Measurements from ENCODE around the gene LGALS7. TPM values are rescaled to one million over a fixed set of nuclear protein-coding genes. Genes with fewer than 3 reads are reported as not detected.
"Not testable (repeated sequence)": the region's sequence is repeated elsewhere in the genome, so short reads cannot be mapped to it uniquely, and the experiment has no call there.

Gene LGALS7
- total RNA-seq, 2 experiments from 2014 or later, result not detected

- H3K27ac Mint-ChIP-seq, result no peak overlapping the region
- H3K4me3 Mint-ChIP-seq, result no peak overlapping the region
- no peaks in the 10 kb centered on the region for H3K27me3 ChIP-seq (ENCODE audit: control insufficient read depth in 1 of 2, insufficient read depth in 2 of 2, low read length in 2 of 2)
- H3K4me3 ChIP-seq (ENCODE audit: low read length), result no peak overlapping the region
- H3K9me3 Mint-ChIP-seq, result no peaks in the 10 kb centered on the region
- peaks cover 7% of the 10 kb centered on the region for H3K4me1 Mint-ChIP-seq (ENCODE audit: low read depth)
- intact Hi-C loops (cut with DNase I, micrococcal nuclease), result no loop called here
- TF ChIP-seq CTCF (IDR thresholded peaks at IDR 0.05), result no peak
- no peak for DNase-seq
- H3K4me1 ChIP-seq (ENCODE audit: insufficient read depth, low read length), result peaks cover 7% of the 10 kb centered on the region
- ChIA-PET CTCF (no interaction called here), POLR2A (no interaction called here)
- ATAC-seq (ENCODE audit: poor library complexity), result no peak
- H3K27me3 Mint-ChIP-seq, result no peaks in the 10 kb centered on the region
- H3K36me3 Mint-ChIP-seq (ENCODE audit: low read depth), result peaks cover 5% of the 10 kb centered on the region
- H3K27ac ChIP-seq (ENCODE audit: low read depth in 1 of 2, low read length in 2 of 2), result no peak overlapping the region
- H3K36me3 ChIP-seq (ENCODE audit: insufficient read depth, low read length), result peaks cover 1% of the 10 kb centered on the region
- H3K9me3 ChIP-seq (ENCODE audit: control insufficient read depth in 1 of 2, insufficient read depth in 1 of 2, low read length in 2 of 2), result no peaks in the 10 kb centered on the region
Observed at GRCh38 chr19:38809592-38810252, 36.4 kb upstream of the LGALS7 start.

GRCh38 chr19:38808741-38809140 lies 35.4 kb upstream of the LGALS7 start:
- DNase-seq (no peak), ATAC-seq (ENCODE audit: poor library complexity) (no peak)
- H3K4me3 ChIP-seq (ENCODE audit: low read length), result no peak overlapping the region
- H3K36me3 ChIP-seq (ENCODE audit: insufficient read depth, low read length), result no peaks in the 10 kb centered on the region
- Mint-ChIP-seq H3K4me3 (no peak overlapping the region), H3K27ac (no peak overlapping the region), H3K9me3 (no peaks in the 10 kb centered on the region), H3K4me1 (ENCODE audit: low read depth) (peaks cover 7% of the 10 kb centered on the region), H3K36me3 (ENCODE audit: low read depth) (peaks cover 10% of the 10 kb centered on the region), H3K27me3 (no peaks in the 10 kb centered on the region)
- TF ChIP-seq CTCF (IDR thresholded peaks at IDR 0.05), result no peak
- ChIA-PET POLR2A (no interaction called here), CTCF (no interaction called here)
- no peaks in the 10 kb centered on the region for H3K9me3 ChIP-seq (ENCODE audit: control insufficient read depth in 1 of 2, insufficient read depth in 1 of 2, low read length in 2 of 2)
- no peaks in the 10 kb centered on the region for H3K27me3 ChIP-seq (ENCODE audit: control insufficient read depth in 1 of 2, insufficient read depth in 2 of 2, low read length in 2 of 2)
- H3K27ac ChIP-seq (ENCODE audit: low read depth in 1 of 2, low read length in 2 of 2), result no peak overlapping the region
- intact Hi-C loops (cut with DNase I, micrococcal nuclease), result no loop called here
- H3K4me1 ChIP-seq (ENCODE audit: insufficient read depth, low read length), result peaks cover 7% of the 10 kb centered on the region

- H3K4me1 Mint-ChIP-seq (ENCODE audit: low read depth); H3K36me3 Mint-ChIP-seq (ENCODE audit: low read depth); POLR2A ChIA-PET; H3K4me1 ChIP-seq (ENCODE audit: insufficient read depth, low read length); DNase-seq; H3K36me3 ChIP-seq (ENCODE audit: insufficient read depth, low read length); H3K4me3 ChIP-seq (ENCODE audit: low read length); H3K27ac ChIP-seq (ENCODE audit: low read depth in 1 of 2, low read length in 2 of 2); H3K27ac Mint-ChIP-seq; H3K9me3 Mint-ChIP-seq; H3K27me3 ChIP-seq (ENCODE audit: control insufficient read depth in 1 of 2, insufficient read depth in 2 of 2, low read length in 2 of 2); H3K9me3 ChIP-seq (ENCODE audit: control insufficient read depth in 1 of 2, insufficient read depth in 1 of 2, low read length in 2 of 2); ATAC-seq (ENCODE audit: poor library complexity); CTCF ChIA-PET; H3K4me3 Mint-ChIP-seq; H3K27me3 Mint-ChIP-seq; intact Hi-C loops (cut with DNase I, micrococcal nuclease): not testable (repeated sequence)
Observed at GRCh38 chr19:38807374-38808098, 34.2 kb upstream of the LGALS7 start.

Measured in CD4-positive, alpha-beta T cell (primary cell).